Activated CD4-positive, alpha-beta T cell treated with anti-CD3 and anti-CD28 coated beads, Interleukin-2, amount 10 ng/mL, durations not matched to agents 24 days and 14 days (primary cell): ENCODE measurements around the gene GRID1. TPM values are rescaled to one million over a fixed set of nuclear protein-coding genes. Genes with fewer than 3 reads are reported as not detected.

ENCODE experiments used
- DNase-seq: peaks from one replicate; pipeline ENCODE4 v3.0.0; 2022
- H3K27ac Mint-ChIP-seq: one replicate; pipeline ENCODE4 v1.8.0; 2022; ENCODE audit warnings: mild to moderate bottlenecking, mixed read lengths
- H3K27me3 Mint-ChIP-seq: one replicate; pipeline ENCODE4 v1.8.0; 2022; ENCODE audit warnings: mixed read lengths
- H3K36me3 Mint-ChIP-seq: one replicate; pipeline ENCODE4 v1.8.0; 2022; ENCODE audit warnings: low read depth, mild to moderate bottlenecking, mixed read lengths
- H3K4me1 Mint-ChIP-seq: one replicate; pipeline ENCODE4 v1.8.0; 2021; ENCODE audit warnings: mixed read lengths
- H3K4me3 Mint-ChIP-seq: one replicate; pipeline ENCODE4 v1.8.0; 2022; ENCODE audit warnings: mild to moderate bottlenecking, moderate library complexity, mixed read lengths
- H3K9me3 Mint-ChIP-seq: one replicate; pipeline ENCODE4 v1.8.0; 2021; ENCODE audit warnings: mixed read lengths
- intact Hi-C: fragments of 100-400 bp; cut with micrococcal nuclease; formaldehyde crosslinking; loops from one replicate; pipeline ENCODE4 v1.15.1; 2023
- total RNA-seq: library from RNA; stranded (reverse); gene quantifications from 2 replicates; pipeline ENCODE4 v1.2.3, GENCODE V29; 2022

Gene GRID1
- total RNA-seq, 1 donor from 2014 or later: not detected

DNA sequence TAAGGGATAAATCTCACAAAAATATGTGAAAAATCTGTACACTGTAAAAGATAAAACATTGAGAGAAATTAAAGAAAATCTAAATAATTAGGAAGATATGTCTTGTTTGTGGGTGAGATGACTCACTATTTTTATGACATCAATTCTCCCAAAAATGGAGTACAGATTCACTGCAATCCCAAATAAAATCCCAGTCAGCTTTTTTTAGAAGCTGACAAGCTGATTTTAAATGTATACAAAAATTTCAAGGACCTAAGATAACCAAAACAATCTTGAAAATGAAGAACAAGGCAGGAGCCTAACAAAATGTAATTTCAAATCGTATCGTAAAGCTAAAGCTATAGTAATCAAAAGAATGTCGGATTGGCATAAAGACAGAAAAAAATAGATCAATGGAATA lies 458.1 kb downstream of the GRID1 start:
- Mint-ChIP-seq H3K36me3 (no peaks in the 10 kb centered on the region), H3K27ac (no peak overlapping the region), H3K9me3 (no peaks in the 10 kb centered on the region), H3K27me3 (peaks cover 6% of the 10 kb centered on the region), H3K4me3 (no peak overlapping the region), H3K4me1 (no peaks in the 10 kb centered on the region)
- intact Hi-C loops: no loop called here
- no peak for DNase-seq

DNA sequence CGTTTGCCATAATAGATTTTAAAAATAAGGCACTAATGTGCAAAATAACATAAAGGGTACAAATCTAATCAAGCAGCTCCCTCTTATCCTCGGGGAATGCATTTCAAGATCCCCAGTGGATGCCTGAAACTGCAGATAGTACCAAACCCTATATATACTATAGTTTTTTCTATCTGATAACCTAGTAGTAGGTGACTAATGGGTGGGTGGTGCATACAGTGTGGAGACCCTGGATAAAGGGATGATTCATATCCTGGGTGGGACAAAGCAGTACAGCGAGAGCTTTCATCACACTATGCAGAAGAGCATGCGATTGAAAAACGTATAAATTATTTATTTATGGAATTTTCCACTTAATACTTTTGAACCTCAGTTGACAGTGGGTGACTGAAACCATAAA lies 464.5 kb downstream of the GRID1 start:
- Mint-ChIP-seq H3K27me3 (no peaks in the 10 kb centered on the region), H3K27ac (no peak overlapping the region), H3K36me3 (no peaks in the 10 kb centered on the region), H3K9me3 (no peaks in the 10 kb centered on the region), H3K4me3 (no peak overlapping the region), H3K4me1 (no peaks in the 10 kb centered on the region)
- intact Hi-C loops: no loop called here
- DNase-seq: no peak

DNA sequence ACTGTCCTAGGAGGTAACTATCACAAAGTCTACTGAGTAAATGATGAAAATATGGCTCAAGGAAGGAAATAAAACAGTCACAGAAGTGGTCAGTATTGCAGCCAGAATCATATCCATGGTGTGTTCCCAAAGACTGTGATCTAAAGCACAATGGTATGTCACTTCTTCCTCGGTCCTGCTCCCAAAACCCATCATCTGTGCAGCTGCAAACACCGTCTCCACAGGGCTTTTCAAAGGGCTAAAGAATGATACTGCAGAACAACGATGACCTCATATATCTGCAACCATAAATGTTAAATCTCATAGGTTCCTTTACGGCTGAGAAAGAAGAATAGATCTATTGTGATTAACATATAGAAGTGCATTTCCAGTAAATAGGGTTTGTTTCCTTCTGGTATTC lies 465.0 kb downstream of the GRID1 start:
- no peak for DNase-seq
- Mint-ChIP-seq H3K27me3 (no peaks in the 10 kb centered on the region), H3K36me3 (no peaks in the 10 kb centered on the region), H3K27ac (no peak overlapping the region), H3K9me3 (no peaks in the 10 kb centered on the region), H3K4me1 (no peaks in the 10 kb centered on the region), H3K4me3 (no peak overlapping the region)
- intact Hi-C loops: no loop called here

DNA sequence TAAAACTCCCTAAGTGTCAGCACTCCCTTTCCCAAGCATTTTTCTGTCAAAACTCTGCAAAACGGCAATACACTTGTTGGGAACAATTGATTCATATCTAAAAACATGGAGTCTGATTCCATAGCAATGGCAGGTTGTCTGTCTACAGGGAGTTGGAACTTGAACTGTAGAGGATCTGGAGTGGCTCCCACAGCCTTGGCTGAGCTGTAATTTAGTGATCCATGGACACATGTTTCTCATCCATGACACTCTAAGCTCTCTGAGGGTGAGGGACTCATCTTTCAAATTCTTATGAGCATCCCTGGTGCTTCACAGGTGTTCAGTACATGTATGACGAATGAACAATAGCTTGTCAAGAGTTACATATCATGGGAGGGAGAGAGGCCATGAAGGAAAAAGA lies 466.1 kb downstream of the GRID1 start:
- intact Hi-C loops: no loop called here
- no peaks in the 10 kb centered on the region for H3K4me1 Mint-ChIP-seq
- H3K27ac Mint-ChIP-seq: no peak overlapping the region
- H3K27me3 Mint-ChIP-seq: no peaks in the 10 kb centered on the region
- H3K36me3 Mint-ChIP-seq: no peaks in the 10 kb centered on the region
- H3K4me3 Mint-ChIP-seq: no peak overlapping the region
- DNase-seq: no peak
- no peaks in the 10 kb centered on the region for H3K9me3 Mint-ChIP-seq

DNA sequence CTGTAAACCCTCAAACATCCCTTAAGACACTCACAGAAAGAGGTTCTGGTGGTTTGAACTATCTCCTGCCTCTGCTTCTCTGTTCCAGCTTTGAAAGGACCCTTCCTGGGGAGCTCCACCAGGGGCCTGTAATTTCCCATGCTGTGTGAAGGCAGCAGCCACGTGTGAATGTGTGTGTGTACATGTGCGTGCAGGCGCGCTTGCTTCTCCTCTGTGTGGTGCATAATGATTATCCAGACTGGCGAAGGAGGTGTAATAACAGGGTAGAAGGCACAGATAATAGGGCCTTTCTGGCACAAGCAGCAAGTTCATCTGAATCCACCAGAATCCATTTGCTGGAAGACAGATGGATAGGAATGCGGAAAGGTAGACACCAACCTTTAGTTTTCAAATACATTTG lies 466.5 kb downstream of the GRID1 start:
- Mint-ChIP-seq H3K27ac (no peak overlapping the region), H3K4me1 (no peaks in the 10 kb centered on the region), H3K4me3 (no peak overlapping the region), H3K9me3 (no peaks in the 10 kb centered on the region), H3K36me3 (no peaks in the 10 kb centered on the region), H3K27me3 (peaks cover 1% of the 10 kb centered on the region)
- intact Hi-C loops: no loop called here
- no peak for DNase-seq

DNA sequence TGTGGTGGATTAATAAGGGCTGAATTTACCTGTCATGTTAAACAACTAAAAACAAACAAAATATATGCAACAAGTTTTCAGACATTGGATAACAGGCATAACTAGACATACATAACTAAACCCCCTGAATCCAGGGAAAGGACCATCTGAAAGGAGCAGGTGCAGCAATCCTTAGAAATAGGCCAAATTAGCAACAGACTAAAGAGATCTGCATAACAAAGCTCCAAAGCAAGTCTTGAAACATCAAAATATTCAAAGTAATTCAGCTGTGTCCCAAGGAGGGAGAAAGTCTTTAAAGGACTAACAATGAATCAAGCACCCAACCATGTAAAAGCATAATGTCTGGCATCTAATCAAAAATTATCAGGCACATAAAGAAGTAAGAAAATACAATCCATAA lies 475.1 kb downstream of the GRID1 start:
- H3K27ac Mint-ChIP-seq: no peak overlapping the region
- peaks cover 5% of the 10 kb centered on the region for H3K27me3 Mint-ChIP-seq
- H3K9me3 Mint-ChIP-seq: no peaks in the 10 kb centered on the region
- DNase-seq: no peak
- no peaks in the 10 kb centered on the region for H3K36me3 Mint-ChIP-seq
- no peak overlapping the region for H3K4me3 Mint-ChIP-seq
- no peaks in the 10 kb centered on the region for H3K4me1 Mint-ChIP-seq
- intact Hi-C loops: no loop called here

DNA sequence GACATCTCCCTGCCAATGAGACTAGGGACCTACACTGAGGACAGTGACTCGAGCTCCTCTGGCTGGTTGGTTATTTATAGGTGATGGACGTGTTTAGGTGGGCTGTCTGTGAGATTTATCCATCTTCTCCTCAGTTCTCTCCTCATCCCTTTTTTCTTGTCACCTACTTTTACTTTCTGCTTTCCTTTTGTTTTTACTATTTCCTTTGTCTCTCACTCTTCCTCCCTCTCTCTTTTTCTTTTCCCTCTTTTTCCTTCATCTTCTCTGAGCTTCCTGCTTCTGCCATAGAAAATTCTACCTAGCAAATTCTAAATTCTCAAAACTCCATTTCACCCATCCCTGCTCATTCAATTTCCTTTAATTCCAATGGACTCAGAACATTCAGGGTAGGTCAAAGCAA lies 478.0 kb downstream of the GRID1 start:
- Mint-ChIP-seq H3K4me3 (no peak overlapping the region), H3K27ac (no peak overlapping the region), H3K36me3 (no peaks in the 10 kb centered on the region), H3K4me1 (no peaks in the 10 kb centered on the region), H3K9me3 (no peaks in the 10 kb centered on the region), H3K27me3 (peaks cover 2% of the 10 kb centered on the region)
- DNase-seq: no peak
- intact Hi-C loops: no loop called here

DNA sequence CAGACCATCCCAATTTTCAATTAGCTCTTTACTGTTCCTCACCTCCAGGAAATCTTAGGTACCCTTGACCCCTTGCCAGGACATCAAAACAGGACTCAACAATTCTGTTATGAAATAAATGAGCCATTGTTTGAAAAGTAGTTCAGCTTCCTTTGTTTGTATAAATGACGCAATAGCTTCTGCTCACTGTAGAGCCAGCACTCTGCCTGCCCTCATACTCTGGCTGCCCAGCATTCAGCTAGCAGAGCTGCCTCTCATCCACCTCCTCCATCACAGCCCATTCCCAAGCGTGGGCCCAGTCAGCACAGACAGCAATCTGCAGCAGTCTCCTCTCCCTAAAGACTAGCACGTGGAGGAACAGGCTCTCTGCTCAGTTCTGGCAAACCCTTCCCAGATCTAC lies 478.6 kb downstream of the GRID1 start:
- H3K9me3 Mint-ChIP-seq: no peaks in the 10 kb centered on the region
- DNase-seq: no peak
- no peaks in the 10 kb centered on the region for H3K4me1 Mint-ChIP-seq
- H3K27ac Mint-ChIP-seq: no peak overlapping the region
- H3K27me3 Mint-ChIP-seq: peaks cover 2% of the 10 kb centered on the region
- no peaks in the 10 kb centered on the region for H3K36me3 Mint-ChIP-seq
- intact Hi-C loops: no loop called here
- H3K4me3 Mint-ChIP-seq: no peak overlapping the region

DNA sequence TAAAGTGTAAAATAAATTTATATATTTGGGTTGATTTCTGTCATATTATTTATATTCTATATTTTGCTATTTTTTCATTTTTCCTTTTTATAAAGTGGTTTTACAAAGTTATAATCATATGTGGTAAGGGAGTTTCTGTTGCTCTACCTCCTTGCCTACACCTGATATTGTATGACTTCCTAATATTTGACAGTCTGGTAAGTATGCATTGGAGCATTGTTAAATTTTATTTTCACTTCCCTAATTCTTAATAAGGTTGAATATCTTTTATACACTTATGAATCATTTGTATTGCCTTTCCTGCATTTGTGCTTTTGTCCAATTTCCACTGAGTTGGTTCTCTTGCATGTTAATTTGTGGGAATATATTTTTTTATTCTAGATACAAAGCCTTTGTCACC lies 492.4 kb downstream of the GRID1 start:
- H3K27me3 Mint-ChIP-seq: no peaks in the 10 kb centered on the region

DNA sequence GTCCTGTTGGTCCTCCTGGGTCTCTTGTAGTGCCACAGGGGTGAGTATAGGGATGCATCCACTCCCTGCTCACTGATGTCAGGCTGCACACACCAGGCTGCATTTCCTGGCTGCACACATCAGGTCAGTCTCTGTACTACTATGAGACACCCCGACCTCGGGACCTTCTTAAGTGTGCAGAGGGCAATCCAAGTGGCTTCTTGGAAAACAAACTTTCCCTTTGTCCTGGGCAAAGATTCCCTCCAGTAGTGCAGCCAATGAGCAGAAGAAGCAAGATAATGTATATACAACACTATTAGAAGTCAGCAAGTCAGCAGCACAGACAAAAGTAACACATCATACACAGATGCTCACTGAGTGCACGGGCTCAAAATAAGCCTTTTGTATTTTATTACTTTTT lies 493.5 kb downstream of the GRID1 start:
- Mint-ChIP-seq H3K9me3 (no peaks in the 10 kb centered on the region), H3K36me3 (no peaks in the 10 kb centered on the region), H3K4me3 (no peak overlapping the region), H3K4me1 (no peaks in the 10 kb centered on the region), H3K27ac (no peak overlapping the region), H3K27me3 (no peaks in the 10 kb centered on the region)
- intact Hi-C loops: no loop called here
- DNase-seq: no peak

More for the DNA sequence above, 492.4 kb downstream of the GRID1 start:
- H3K9me3 Mint-ChIP-seq: no peaks in the 10 kb centered on the region
- H3K4me3 Mint-ChIP-seq: no peak overlapping the region
- no peak overlapping the region for H3K27ac Mint-ChIP-seq
- no peaks in the 10 kb centered on the region for H3K4me1 Mint-ChIP-seq
- no peaks in the 10 kb centered on the region for H3K36me3 Mint-ChIP-seq
- no peak for DNase-seq
- intact Hi-C loops: no loop called here

DNA sequence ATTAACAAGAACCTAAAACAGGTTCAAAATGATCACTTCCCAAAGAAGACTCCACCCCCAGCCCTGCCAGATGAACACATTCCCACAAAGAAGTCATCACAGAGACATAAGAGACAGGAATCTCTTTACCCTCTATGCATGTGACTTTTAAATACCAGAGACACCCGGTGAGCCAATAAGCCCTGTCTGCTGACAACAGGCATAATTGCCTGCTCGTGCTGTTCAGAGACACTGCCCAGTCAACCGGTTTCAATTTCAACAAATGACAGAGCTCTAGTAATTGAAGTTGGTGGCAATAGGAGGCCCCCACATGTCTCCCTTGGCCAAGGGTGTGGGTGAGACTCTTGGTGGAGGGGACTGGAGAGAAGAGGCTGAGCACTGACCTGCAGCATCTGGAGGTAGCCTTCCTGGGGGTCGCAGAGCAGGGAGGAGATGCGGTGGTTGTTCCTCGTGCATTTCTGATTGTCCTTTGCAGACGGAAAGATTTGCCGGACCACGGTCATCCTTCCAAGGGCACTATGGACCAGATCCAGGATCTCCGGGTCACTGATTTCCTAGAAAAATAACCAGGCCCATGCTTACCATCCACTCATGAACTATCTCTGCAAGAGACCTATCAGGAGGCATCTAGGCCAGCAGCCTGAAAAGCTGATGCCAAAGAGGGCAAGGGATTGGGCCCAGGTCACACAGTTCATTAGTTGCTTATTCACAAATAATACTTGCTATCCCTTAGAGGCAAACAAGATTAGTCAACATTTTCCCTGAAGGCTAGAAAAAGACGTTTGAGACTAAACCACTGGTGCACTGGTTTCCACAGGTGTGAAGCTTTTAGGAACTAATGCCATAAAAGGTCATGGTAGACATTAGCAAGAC lies 497.7 kb downstream of the GRID1 start:
- intact Hi-C loops: no loop called here
- no peaks in the 10 kb centered on the region for H3K36me3 Mint-ChIP-seq
- no peaks in the 10 kb centered on the region for H3K9me3 Mint-ChIP-seq
- H3K27me3 Mint-ChIP-seq: no peaks in the 10 kb centered on the region
- no peak overlapping the region for H3K4me3 Mint-ChIP-seq
- no peak overlapping the region for H3K27ac Mint-ChIP-seq
- H3K4me1 Mint-ChIP-seq: no peaks in the 10 kb centered on the region
- DNase-seq: no peak

DNA sequence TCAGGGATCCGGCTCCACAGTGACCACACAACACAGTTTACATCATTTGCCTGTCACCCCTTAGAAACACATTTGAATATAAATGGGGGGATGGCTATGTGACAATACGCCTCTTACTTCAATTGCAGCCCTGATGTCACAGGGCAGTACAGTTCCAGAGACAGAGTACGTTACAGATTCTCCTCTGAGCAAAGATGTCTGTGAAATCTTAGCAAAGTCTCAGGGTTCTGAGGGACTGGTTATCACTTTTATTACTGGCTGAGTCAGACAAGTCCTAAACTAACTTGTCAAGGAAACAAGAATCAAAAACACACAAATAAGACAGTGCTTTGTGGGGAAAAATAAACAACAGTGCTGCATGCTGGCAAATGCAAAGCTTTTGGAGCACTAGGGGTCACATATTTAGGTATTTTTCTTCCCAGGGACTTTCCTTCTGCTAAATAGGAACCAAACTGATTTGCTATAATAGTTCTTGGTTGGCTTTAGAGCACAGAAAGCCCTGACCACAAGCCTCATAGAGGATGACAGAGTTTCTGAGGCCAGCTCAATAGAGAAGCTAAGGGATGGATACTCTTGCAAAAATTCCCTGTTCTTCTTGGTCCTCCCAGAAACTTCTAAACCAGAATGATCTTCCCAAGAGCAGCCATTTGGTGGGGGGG lies 501.6 kb downstream of the GRID1 start:
- H3K9me3 Mint-ChIP-seq: no peaks in the 10 kb centered on the region
- H3K27ac Mint-ChIP-seq: no peak overlapping the region
- no peak overlapping the region for H3K4me3 Mint-ChIP-seq
- H3K36me3 Mint-ChIP-seq: no peaks in the 10 kb centered on the region
- DNase-seq: no peak
- H3K4me1 Mint-ChIP-seq: no peaks in the 10 kb centered on the region
- no peaks in the 10 kb centered on the region for H3K27me3 Mint-ChIP-seq
- intact Hi-C loops: no loop called here

DNA sequence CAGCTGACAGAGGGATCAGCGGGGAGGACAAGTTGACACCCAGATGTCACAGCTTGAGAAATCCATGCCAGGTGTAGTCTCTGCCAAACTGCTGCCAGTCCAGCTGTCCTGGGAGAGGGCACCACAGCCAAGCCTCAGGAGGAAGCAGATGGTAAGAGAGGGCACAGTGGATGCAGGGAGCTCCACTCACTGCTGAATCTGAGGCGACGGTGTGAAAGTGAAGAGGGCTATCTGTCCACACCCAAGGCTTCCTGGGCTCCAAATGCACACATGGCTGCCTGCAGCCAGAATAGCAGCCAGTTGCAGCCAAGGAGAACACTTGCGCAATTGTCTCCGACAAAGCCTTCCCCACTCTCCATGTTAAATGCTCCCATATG lies 502.4 kb downstream of the GRID1 start:
- Mint-ChIP-seq H3K36me3 (no peaks in the 10 kb centered on the region), H3K27ac (no peak overlapping the region), H3K9me3 (no peaks in the 10 kb centered on the region), H3K4me3 (no peak overlapping the region), H3K4me1 (no peaks in the 10 kb centered on the region), H3K27me3 (no peaks in the 10 kb centered on the region)
- intact Hi-C loops: no loop called here
- no peak for DNase-seq

DNA sequence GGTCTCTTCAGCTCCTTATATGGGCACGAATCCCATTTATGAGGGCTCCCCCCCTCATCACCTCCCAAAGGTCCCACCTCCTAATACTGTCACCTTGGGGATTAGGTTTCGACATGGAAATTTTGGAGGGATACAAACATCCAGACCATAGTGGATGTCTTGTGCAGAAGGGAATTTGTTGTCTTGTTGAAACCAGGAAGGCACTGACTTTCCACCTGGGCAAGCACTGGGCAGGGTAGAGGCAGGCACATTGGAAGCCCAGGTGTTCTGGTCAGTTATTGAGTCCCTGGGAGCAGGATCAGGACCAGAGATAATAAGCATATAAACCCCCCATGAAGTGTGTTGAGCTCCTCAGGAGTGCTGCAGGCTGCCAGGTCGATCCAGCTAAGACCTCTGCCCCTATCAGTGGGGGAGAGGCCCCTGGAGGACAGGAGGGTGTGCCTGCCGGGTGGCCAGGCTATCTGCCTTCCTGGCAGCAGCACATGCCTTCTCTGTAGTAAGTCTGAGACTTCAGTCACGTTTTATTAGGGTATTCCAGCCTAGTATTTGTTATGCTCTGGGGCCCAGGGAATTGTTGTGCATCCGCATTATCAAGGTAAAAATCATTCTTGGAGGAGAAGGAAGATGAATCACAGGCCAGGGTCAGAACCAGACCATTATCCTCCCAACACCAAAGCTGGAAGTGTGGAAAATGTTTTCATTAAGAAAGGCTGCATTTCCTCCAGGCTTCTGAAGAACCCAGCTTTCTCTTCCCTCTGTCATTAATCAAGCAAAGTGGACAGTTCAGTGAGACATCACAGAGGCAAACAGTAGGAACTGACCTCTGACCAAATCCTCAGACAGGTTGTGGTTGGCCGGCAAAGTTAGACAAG lies 503.1 kb downstream of the GRID1 start:
- Mint-ChIP-seq H3K4me1 (no peaks in the 10 kb centered on the region), H3K9me3 (no peaks in the 10 kb centered on the region), H3K27me3 (no peaks in the 10 kb centered on the region), H3K27ac (no peak overlapping the region), H3K4me3 (no peak overlapping the region), H3K36me3 (no peaks in the 10 kb centered on the region)
- no peak for DNase-seq
- intact Hi-C loops: no loop called here
